Osteocyte (in vitro differentiated cells): ENCODE results near the gene FCER1G. TPM values are rescaled to one million over a fixed set of nuclear protein-coding genes. Genes with fewer than 3 reads are reported as not detected.

Experiments used
- DNase-seq: peaks from one replicate; pipeline ENCODE4 v3.0.0; 2021; ENCODE audit warnings: mixed read lengths; ENCODE audit not compliant: unreplicated experiment; ENCODE audit errors: extremely low spot score
- H3K27ac Mint-ChIP-seq: one replicate; pipeline ENCODE4 v1.8.0; 2021; ENCODE audit warnings: mild to moderate bottlenecking, mixed read lengths; ENCODE audit not compliant: unreplicated experiment
- H3K27me3 Mint-ChIP-seq: one replicate; pipeline ENCODE4 v1.8.0; 2021; ENCODE audit warnings: mixed read lengths; ENCODE audit not compliant: unreplicated experiment
- H3K36me3 Mint-ChIP-seq: one replicate; pipeline ENCODE4 v1.8.0; 2021; ENCODE audit warnings: mixed read lengths; ENCODE audit not compliant: unreplicated experiment
- H3K4me1 Mint-ChIP-seq: one replicate; pipeline ENCODE4 v1.8.0; 2021; ENCODE audit warnings: mixed read lengths; ENCODE audit not compliant: unreplicated experiment
- H3K4me3 Mint-ChIP-seq: one replicate; pipeline ENCODE4 v1.8.0; 2021; ENCODE audit warnings: mild to moderate bottlenecking, moderate library complexity, mixed read lengths; ENCODE audit not compliant: unreplicated experiment
- H3K9me3 Mint-ChIP-seq: one replicate; pipeline ENCODE4 v1.8.0; 2021; ENCODE audit warnings: mixed read lengths; ENCODE audit not compliant: unreplicated experiment
- total RNA-seq: library from RNA; stranded (reverse); gene quantifications from 2 replicates; pipeline ENCODE4 v1.2.1, GENCODE V29; 2021
- TF ChIP-seq, protein P1 (sequence below): fragments of 200-600 bp; sonication (generic); IDR thresholded peaks from 2 replicates; pipeline ENCODE4 v1.5.0; 2021; ENCODE audit warnings: antibody characterized with exemption, mild to moderate bottlenecking, moderate library complexity

Gene FCER1G
- total RNA-seq, 1 donor from 2014 or later = not detected

DNA sequence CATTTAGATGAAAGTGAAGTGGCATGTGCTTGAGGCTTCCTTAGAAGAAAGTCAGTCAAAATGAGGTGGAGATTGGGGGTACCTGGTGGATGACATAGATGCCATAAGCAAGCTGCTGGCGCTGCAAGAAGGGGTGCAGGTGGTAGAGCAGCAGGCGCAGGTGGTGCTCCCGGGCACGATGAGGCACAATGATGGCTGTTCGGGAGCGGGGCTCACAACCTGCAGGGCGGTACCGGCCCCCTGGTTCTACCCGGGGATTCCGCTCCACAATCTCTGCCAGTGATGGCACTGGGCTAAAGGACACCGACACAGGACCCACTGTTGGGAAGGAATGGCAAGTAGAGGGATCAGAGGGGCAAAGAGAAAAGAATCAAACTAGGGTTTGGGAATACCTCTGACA is 40.2 kb upstream of the FCER1G start:
- Mint-ChIP-seq H3K27ac (no peak overlapping the region), H3K9me3 (no peaks in the 10 kb centered on the region), H3K4me1 (peaks cover 40% of the 10 kb centered on the region), H3K4me3 (no peak overlapping the region), H3K27me3 (no peaks in the 10 kb centered on the region), H3K36me3 (peaks cover 33% of the 10 kb centered on the region)
- DNase-seq = no peak
- TF ChIP-seq, protein P1, sequence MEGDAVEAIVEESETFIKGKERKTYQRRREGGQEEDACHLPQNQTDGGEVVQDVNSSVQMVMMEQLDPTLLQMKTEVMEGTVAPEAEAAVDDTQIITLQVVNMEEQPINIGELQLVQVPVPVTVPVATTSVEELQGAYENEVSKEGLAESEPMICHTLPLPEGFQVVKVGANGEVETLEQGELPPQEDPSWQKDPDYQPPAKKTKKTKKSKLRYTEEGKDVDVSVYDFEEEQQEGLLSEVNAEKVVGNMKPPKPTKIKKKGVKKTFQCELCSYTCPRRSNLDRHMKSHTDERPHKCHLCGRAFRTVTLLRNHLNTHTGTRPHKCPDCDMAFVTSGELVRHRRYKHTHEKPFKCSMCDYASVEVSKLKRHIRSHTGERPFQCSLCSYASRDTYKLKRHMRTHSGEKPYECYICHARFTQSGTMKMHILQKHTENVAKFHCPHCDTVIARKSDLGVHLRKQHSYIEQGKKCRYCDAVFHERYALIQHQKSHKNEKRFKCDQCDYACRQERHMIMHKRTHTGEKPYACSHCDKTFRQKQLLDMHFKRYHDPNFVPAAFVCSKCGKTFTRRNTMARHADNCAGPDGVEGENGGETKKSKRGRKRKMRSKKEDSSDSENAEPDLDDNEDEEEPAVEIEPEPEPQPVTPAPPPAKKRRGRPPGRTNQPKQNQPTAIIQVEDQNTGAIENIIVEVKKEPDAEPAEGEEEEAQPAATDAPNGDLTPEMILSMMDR = no peak

DNA sequence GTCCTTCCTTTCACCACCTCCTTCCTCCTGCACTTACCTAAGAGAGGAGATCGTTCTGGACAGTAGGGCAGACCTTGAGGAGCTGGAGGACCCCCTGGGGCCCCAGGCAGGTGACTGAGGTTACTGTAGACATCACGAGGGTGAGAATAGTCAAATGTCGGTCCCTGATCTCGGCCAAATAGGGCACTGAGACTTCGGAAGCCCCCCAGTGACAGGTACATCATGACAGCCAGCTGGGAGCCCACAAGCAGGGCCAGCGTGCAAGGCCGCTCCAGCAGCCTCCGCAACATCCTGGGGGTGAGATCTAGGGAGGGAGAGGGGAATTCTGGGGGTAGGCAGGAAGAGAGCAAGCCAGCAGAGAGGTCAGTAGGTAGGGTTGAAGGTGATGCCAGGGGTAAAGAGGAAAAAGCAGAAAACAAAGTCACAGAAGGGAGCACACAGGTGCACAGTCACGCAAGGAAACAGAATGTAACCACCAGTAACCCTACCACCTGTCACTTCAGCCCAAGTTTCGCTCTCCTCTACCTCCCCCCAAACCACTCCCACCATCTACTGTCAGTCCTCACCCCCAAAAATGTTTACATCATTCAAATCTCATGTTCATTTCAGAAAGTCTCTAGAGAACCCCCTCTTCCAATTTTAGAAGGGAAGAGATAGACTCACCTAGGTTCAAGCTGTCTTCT is 39.2 kb upstream of the FCER1G start:
- Mint-ChIP-seq H3K36me3 (peaks cover 31% of the 10 kb centered on the region), H3K27ac (peak overlapping the region; percentile 50), H3K27me3 (no peaks in the 10 kb centered on the region), H3K4me3 (peak overlapping the region; percentile 100), H3K4me1 (peaks cover 40% of the 10 kb centered on the region), H3K9me3 (no peaks in the 10 kb centered on the region)
- DNase-seq = no peak
- TF ChIP-seq, protein P1 = no peak

DNA sequence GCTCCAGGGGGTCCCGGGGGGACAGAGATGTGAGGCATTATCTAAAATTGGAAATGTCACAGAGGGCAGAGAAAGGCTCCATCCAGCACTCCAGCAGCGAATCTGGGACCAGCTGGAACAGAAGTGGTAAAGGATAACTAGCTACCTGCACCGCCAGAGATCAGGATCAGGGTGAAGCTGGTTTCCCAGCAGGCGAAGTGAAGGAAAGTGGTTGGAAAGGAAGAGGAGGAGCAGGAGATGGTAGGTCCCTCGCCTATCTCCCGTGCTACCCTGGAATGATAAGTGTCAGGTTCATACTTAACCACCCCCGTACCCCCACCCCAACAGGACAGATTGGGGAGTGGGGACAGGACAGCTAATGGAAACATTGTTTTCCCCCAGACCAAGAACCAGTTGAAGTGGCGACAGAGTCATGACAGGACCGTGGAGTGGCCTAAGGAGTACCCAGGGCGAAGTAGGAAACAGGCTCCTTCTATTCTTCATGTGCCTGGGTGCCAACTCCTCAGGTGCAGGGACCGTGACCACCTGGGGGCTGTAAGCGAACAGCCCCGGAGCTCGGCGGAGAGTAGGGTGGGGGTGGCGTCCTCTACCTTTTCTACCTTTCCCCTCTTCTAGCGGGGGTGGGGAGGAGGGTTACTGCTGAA is 38.5 kb upstream of the FCER1G start:
- DNase-seq = no peak
- Mint-ChIP-seq H3K4me1 (peaks cover 40% of the 10 kb centered on the region), H3K27me3 (no peaks in the 10 kb centered on the region), H3K9me3 (no peaks in the 10 kb centered on the region), H3K27ac (peak overlapping the region; percentile 97), H3K4me3 (peak overlapping the region; percentile 100), H3K36me3 (peaks cover 24% of the 10 kb centered on the region)
- TF ChIP-seq, protein P1 = no peak

DNA sequence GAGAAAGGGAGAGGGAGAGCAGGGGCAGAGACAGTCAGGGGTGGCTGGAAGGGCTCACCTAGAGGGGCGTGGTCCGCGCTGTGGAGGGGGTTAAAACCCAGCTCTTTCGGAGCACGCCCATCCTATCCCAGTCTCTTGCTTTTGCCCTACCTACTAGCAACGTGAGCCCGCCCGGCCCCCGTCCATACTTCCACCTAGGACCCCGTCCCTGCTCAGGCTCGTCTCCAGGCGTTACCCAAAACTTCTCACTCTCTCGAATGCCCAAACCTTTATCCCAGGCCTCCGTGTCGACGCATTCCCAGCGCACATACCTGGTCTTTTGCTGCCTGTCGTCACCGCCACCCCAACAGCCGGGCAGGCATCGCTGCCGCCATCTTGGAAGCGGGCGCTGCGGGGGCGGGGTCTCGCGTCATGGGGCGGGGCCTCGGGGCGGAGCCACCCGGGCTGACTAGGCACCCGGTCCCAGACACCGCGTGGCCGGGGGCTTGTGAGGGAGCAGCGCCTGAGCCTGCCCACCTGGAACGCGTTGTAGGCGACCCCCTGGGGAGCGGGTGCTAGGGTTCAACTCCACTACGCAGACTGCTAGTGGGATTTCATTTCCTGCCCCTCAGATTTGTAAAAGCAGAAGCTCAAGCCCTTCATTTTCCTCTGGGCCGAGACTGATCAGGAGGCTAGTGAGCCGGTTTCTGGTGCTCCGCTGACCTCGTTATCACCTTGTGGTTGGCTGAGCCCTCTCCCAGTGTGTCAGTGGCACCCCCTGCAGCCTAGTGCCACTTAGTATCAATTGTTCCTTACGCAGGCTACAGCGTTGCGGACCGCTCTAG is 37.8 kb upstream of the FCER1G start, which contains the start of gene B4GALT3:
Gene B4GALT3 (minus strand): TSS at position 396 of the 824 bp plus-strand sequence. CDS start 1,447 bp downstream, outside the sequence.
- Mint-ChIP-seq H3K36me3 (peaks cover 20% of the 10 kb centered on the region), H3K9me3 (no peaks in the 10 kb centered on the region), H3K4me3 (peak within 1 kb of the TSS; percentile 100), H3K4me1 (peaks cover 42% of the 10 kb centered on the region), H3K27ac (peak within 1 kb of the TSS; percentile 97), H3K27me3 (no peaks in the 10 kb centered on the region)
- TF ChIP-seq, protein P1 = no peak
- peak; percentile 96 for DNase-seq

DNA sequence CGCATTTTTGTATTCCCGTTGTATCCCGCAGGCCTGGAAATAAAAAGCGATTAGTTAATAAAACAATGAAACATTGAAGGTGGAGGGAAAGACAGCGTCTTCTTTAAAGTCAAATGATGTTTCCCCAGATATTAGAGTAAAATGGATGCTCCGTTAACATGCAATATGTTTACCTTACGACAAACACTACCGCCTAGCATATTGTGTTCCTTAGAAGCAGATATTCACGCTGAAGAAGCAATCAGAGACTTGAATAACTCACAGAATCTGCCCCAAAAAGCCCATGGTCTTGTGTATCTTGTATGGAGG is 37.2 kb upstream of the FCER1G start:
- Mint-ChIP-seq H3K4me3 (peak overlapping the region; percentile 100), H3K27me3 (no peaks in the 10 kb centered on the region), H3K36me3 (peaks cover 17% of the 10 kb centered on the region), H3K9me3 (no peaks in the 10 kb centered on the region), H3K27ac (peak overlapping the region; percentile 97), H3K4me1 (peaks cover 41% of the 10 kb centered on the region)
- TF ChIP-seq, protein P1 = no peak
- DNase-seq = no peak
